SK-N-SH (cell line): ENCODE results near the gene DDX1. TPM values are rescaled to one million over a fixed set of nuclear protein-coding genes. Genes with fewer than 3 reads are reported as not detected.

ENCODE experiments used
- CTCF ChIA-PET: fragments of 300-600, 350-600 bp; formaldehyde crosslinking; extraction: SDS; loops from one replicate; lab custom pipeline; 2021; lab: Yijun Ruan, JAX
- POLR2A ChIA-PET: fragments of 350-600 bp; sonication (Branson Sonifier 250); formaldehyde crosslinking; extraction: SDS; loops from one replicate; lab custom pipeline; 2020; ENCODE audit warnings: antibody characterized with exemption, inconsistent platforms; lab: Yijun Ruan, JAX
- DNase-seq: peaks from one replicate; pipeline ENCODE4 v3.0.0; 2012
- H2AFZ ChIP-seq: fragments of 200-600 bp; sonication (generic); 2 replicates; pipeline ENCODE4 v1.8.1; 2016; ENCODE audit warnings: antibody characterized with exemption, mild to moderate bottlenecking, low read depth
- H3F3A ChIP-seq: fragments of 200-600 bp; sonication (generic); replicated peaks from 2 replicates; pipeline ENCODE3; 2016; ENCODE audit warnings: antibody characterized with exemption, mild to moderate bottlenecking; ENCODE audit not compliant: insufficient read depth
- H3K27ac ChIP-seq, 2 experiments: fragments of 200-500 bp in 1 of 2; fragments of 200-600 bp in 1 of 2; sonication (Bioruptor generic) in 1 of 2; sonication (generic), shearing (Covaris generic) in 1 of 2; 2 replicates each; pipeline versions ENCODE4 v1.5.1 to v1.6.1; 2014 to 2016; ENCODE audit warnings: low read depth in 2 of 2, inconsistent platforms in 1 of 2, low read length in 1 of 2, mild to moderate bottlenecking in 1 of 2, mixed read lengths in 1 of 2
- H3K27me3 ChIP-seq: fragments of 200-600 bp; sonication (generic), shearing (Covaris generic); 2 replicates; pipeline ENCODE4 v1.6.1; 2016; ENCODE audit warnings: mixed run types; ENCODE audit not compliant: insufficient read depth
- H3K36me3 ChIP-seq, 2 experiments: fragments of 200-500 bp in 1 of 2; fragments of 200-600 bp in 1 of 2; sonication (Bioruptor generic) in 1 of 2; sonication (generic) in 1 of 2; replicated peaks in 1 of 2; 2 replicates each; pipeline versions ENCODE3 to v1.5.1; 2014 to 2016; ENCODE audit warnings: low read length in 1 of 2, mild to moderate bottlenecking in 1 of 2; ENCODE audit not compliant: insufficient read depth in 2 of 2, control insufficient read depth in 1 of 2
- H3K4me1 ChIP-seq, 2 experiments: fragments of 200-500 bp in 1 of 2; fragments of 200-600 bp in 1 of 2; sonication (Bioruptor generic) in 1 of 2; sonication (generic), shearing (Covaris generic) in 1 of 2; 2 replicates each; pipeline versions ENCODE4 v1.5.1 to v1.6.1; 2014 to 2016; ENCODE audit warnings: low read depth in 1 of 2, low read length in 1 of 2, mixed run types in 1 of 2; ENCODE audit not compliant: insufficient read depth in 2 of 2, control insufficient read depth in 1 of 2
- H3K4me2 ChIP-seq: fragments of 200-600 bp; sonication (generic), shearing (Covaris generic); 2 replicates; pipeline ENCODE4 v1.6.1; 2017; ENCODE audit warnings: mixed run types
- H3K4me3 ChIP-seq, 2 experiments: fragments of 200-500 bp in 1 of 2; fragments of 200-600 bp in 1 of 2; sonication (Bioruptor generic) in 1 of 2; sonication (generic), shearing (Covaris generic) in 1 of 2; 2 replicates each; pipeline versions ENCODE4 v1.5.1 to v1.8.1; 2014 to 2016; ENCODE audit warnings: low read depth in 2 of 2, inconsistent platforms in 1 of 2, low read length in 1 of 2, mild to moderate bottlenecking in 1 of 2, mixed read lengths in 1 of 2, moderate library complexity in 1 of 2
- H3K79me2 ChIP-seq: fragments of 200-600 bp; sonication (generic); 2 replicates; pipeline ENCODE4 v1.8.1; 2017; ENCODE audit warnings: mild to moderate bottlenecking; ENCODE audit not compliant: insufficient read depth
- H3K9ac ChIP-seq: fragments of 200-600 bp; sonication (generic); 2 replicates; pipeline ENCODE4 v1.6.1; 2017; ENCODE audit warnings: mixed run types
- H3K9me2 ChIP-seq: fragments of 200-600 bp; sonication (generic); 2 replicates; pipeline ENCODE4 v1.6.1; 2017; ENCODE audit warnings: mixed run types
- H3K9me3 ChIP-seq: fragments of 200-600 bp; sonication (generic); 2 replicates; pipeline ENCODE4 v1.6.1; 2017; ENCODE audit warnings: mixed run types, mild to moderate bottlenecking, moderate library complexity
- H4K20me1 ChIP-seq: fragments of 200-600 bp; sonication (generic); 2 replicates; pipeline ENCODE4 v1.6.1; 2017; ENCODE audit warnings: mild to moderate bottlenecking, mixed run types; ENCODE audit not compliant: insufficient read depth
- CHD2 ChIP-seq: fragments of 150-350 bp; IDR thresholded peaks from 2 replicates; pipeline ENCODE4 v1.6.1; 2018; ENCODE audit warnings: low read length; ENCODE audit not compliant: partially characterized antibody
- FOSL2 ChIP-seq: IDR thresholded peaks from 2 replicates; pipeline ENCODE4 v1.4.0; 2012; ENCODE audit warnings: low read depth, mild to moderate bottlenecking, moderate library complexity, borderline replicate concordance
- FOXM1 ChIP-seq: IDR thresholded peaks from 2 replicates; pipeline ENCODE4 v1.4.0; 2012; ENCODE audit warnings: low read depth, mild to moderate bottlenecking
- GABPA ChIP-seq: IDR thresholded peaks from 2 replicates; pipeline ENCODE4 v1.4.0; 2012; ENCODE audit warnings: low read depth, mild to moderate bottlenecking
- GATA2 ChIP-seq: sonication (generic); formaldehyde crosslinking; IDR thresholded peaks from 2 replicates; pipeline ENCODE4 v1.5.0; 2020; ENCODE audit warnings: mild to moderate bottlenecking, missing genetic modification reagents
- IRF3 ChIP-seq: fragments of 150-350 bp; IDR thresholded peaks from 2 replicates; pipeline ENCODE4 v1.6.1; 2016; ENCODE audit warnings: mild to moderate bottlenecking, low read depth, low read length
- JUND ChIP-seq: IDR thresholded peaks from 2 replicates; pipeline ENCODE4 v1.4.0; 2012
- MXI1 ChIP-seq: IDR thresholded peaks from 2 replicates; pipeline ENCODE4 v1.6.1; 2012; ENCODE audit warnings: mild to moderate bottlenecking, low read depth, low read length, improper control_type of control experiment
- NFIC ChIP-seq: IDR thresholded peaks from 2 replicates; pipeline ENCODE4 v1.4.0; 2012; ENCODE audit warnings: borderline replicate concordance
- PBX3 ChIP-seq: IDR thresholded peaks from 2 replicates; pipeline ENCODE4; 2012
- POLR2AphosphoS5 ChIP-seq: IDR thresholded peaks from 2 replicates; pipeline ENCODE4 v1.6.1; 2012; ENCODE audit warnings: low read depth, low read length
- SIN3A ChIP-seq: IDR thresholded peaks from 2 replicates; pipeline ENCODE4 v1.6.1; 2012; ENCODE audit warnings: low read depth, mild to moderate bottlenecking, low read length, moderate library complexity, borderline replicate concordance
- TAF1 ChIP-seq: IDR thresholded peaks from 2 replicates; pipeline ENCODE4 v1.6.1; 2012; ENCODE audit warnings: low read depth, mild to moderate bottlenecking, low read length, moderate library complexity, borderline replicate concordance
- TEAD4 ChIP-seq: IDR thresholded peaks from 2 replicates; pipeline ENCODE4 v1.4.0; 2012; ENCODE audit warnings: mild to moderate bottlenecking, borderline replicate concordance; ENCODE audit not compliant: insufficient read depth
- WGBS: methylation state at CpG from one replicate; pipeline ENCODE4 v1.1.6; 2017; ENCODE audit warnings: low lambda C conversion rate; 5-methylcytosine and 5-hydroxymethylcytosine counted together
- polyA plus RNA-seq, 3 experiments: library from polyadenylated mRNA; depleted of rRNA; stranded (reverse); fragments of >200 nt; gene quantifications; 2 replicates each; pipeline ENCODE4 v1.2.3, GENCODE V29; 2012
- TF ChIP-seq, protein P1 (sequence below): fragments of 200-600 bp; sonication (generic); IDR thresholded peaks from 2 replicates; pipeline ENCODE4 v1.6.1; 2017; ENCODE audit warnings: antibody characterized with exemption, mild to moderate bottlenecking, moderate library complexity
- TF ChIP-seq, protein P2 (sequence below): IDR thresholded peaks from 2 replicates; pipeline ENCODE4 v1.4.0; 2012; ENCODE audit warnings: low read depth
- TF ChIP-seq, protein P3 (sequence below): fragments of 150-350 bp; IDR thresholded peaks from 2 replicates; pipeline ENCODE4 v1.6.1; 2017; ENCODE audit warnings: antibody characterized with exemption, low read length, low read depth, borderline replicate concordance

The DDX1 gene
- polyA plus RNA-seq, 1 of the 3 experiments (the other 2 are of a cell fraction) = 54.5 TPM

GRCh38 chr2:15665067-15665942 is 73.6 kb downstream of the DDX1 start:
- H3K9me2 ChIP-seq = no peaks in the 10 kb centered on the region
- CTCF ChIA-PET = interaction anchor here (0.5 to 0.6 kb wide), 2 partner anchors 916 to 1079 kb away, joined by 3 to 4 read pairs; no protein-coding TSS in a partner anchor
- no peak overlapping the region for H2AFZ ChIP-seq
- H3K36me3 ChIP-seq = no peaks in the 10 kb centered on the region
- no peaks in the 10 kb centered on the region for H3K27me3 ChIP-seq
- 61% methylated on average over 21 of the region's 22 CpGs for WGBS
- H3F3A ChIP-seq = no peaks in the 10 kb centered on the region
- DNase-seq = no peak
- H3K27ac ChIP-seq = no peak overlapping the region
- H3K4me2 ChIP-seq = no peak overlapping the region
- H3K4me3 ChIP-seq = no peak overlapping the region
- no peak for TF ChIP-seq POLR2AphosphoS5
- TF ChIP-seq NFIC = no peak
- TF ChIP-seq GABPA = no peak
- no peak for TF ChIP-seq TAF1
- TF ChIP-seq TEAD4 = no peak
- TF ChIP-seq MXI1 = no peak
- TF ChIP-seq GATA2 (CRISPR knock-in tag) = no peak
- TF ChIP-seq, protein P1, sequence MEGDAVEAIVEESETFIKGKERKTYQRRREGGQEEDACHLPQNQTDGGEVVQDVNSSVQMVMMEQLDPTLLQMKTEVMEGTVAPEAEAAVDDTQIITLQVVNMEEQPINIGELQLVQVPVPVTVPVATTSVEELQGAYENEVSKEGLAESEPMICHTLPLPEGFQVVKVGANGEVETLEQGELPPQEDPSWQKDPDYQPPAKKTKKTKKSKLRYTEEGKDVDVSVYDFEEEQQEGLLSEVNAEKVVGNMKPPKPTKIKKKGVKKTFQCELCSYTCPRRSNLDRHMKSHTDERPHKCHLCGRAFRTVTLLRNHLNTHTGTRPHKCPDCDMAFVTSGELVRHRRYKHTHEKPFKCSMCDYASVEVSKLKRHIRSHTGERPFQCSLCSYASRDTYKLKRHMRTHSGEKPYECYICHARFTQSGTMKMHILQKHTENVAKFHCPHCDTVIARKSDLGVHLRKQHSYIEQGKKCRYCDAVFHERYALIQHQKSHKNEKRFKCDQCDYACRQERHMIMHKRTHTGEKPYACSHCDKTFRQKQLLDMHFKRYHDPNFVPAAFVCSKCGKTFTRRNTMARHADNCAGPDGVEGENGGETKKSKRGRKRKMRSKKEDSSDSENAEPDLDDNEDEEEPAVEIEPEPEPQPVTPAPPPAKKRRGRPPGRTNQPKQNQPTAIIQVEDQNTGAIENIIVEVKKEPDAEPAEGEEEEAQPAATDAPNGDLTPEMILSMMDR = no peak
- no peak for TF ChIP-seq FOXM1
- no peak for TF ChIP-seq JUND
- TF ChIP-seq SIN3A = no peak
- TF ChIP-seq PBX3 = no peak
- TF ChIP-seq FOSL2 = no peak
- TF ChIP-seq, protein P2, sequence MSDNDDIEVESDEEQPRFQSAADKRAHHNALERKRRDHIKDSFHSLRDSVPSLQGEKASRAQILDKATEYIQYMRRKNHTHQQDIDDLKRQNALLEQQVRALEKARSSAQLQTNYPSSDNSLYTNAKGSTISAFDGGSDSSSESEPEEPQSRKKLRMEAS = no peak
- TF ChIP-seq CHD2 = no peak
- TF ChIP-seq, protein P3, sequence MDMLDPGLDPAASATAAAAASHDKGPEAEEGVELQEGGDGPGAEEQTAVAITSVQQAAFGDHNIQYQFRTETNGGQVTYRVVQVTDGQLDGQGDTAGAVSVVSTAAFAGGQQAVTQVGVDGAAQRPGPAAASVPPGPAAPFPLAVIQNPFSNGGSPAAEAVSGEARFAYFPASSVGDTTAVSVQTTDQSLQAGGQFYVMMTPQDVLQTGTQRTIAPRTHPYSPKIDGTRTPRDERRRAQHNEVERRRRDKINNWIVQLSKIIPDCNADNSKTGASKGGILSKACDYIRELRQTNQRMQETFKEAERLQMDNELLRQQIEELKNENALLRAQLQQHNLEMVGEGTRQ = no peak
- no peak for TF ChIP-seq IRF3
- H4K20me1 ChIP-seq = no peaks in the 10 kb centered on the region
- no peaks in the 10 kb centered on the region for H3K79me2 ChIP-seq
- H3K9ac ChIP-seq = no peak overlapping the region
- H3K4me1 ChIP-seq = no peaks in the 10 kb centered on the region; a peak in 1 of 4 replicates
- POLR2A ChIA-PET = no interaction called here
- H3K9me3 ChIP-seq = no peaks in the 10 kb centered on the region
